Upper lobe of left lung (tissue), 6 donors: ENCODE results near the gene ALDH16A1. TPM values are rescaled to one million over a fixed set of nuclear protein-coding genes. Genes with fewer than 3 reads are reported as not detected.
"Not testable (repeated sequence)": the region's sequence is repeated elsewhere in the genome, so short reads cannot be mapped to it uniquely, and the experiment has no call there.

ENCODE experiments used
- ATAC-seq, 2 donors: fragments of 200-7000 bp; cut with Tn5 transposase; one replicate each; pipeline ENCODE4 v1.9.1; 2022; ENCODE audit warnings: mild to moderate bottlenecking in 2 of 2, moderate library complexity in 2 of 2; ENCODE audit not compliant: low FRiP score in 2 of 2
- DNase-seq, 2 donors: peaks; one replicate each; pipeline ENCODE4 v3.0.0-alpha.2; 2019 to 2020
- H3K27ac ChIP-seq, 4 donors: fragments of 200-600 bp; sonication (generic); one replicate each; pipeline ENCODE4 v1.5.1; 2016 to 2019
- H3K27me3 ChIP-seq, 4 donors: fragments of 200-600 bp; sonication (generic); one replicate each; pipeline ENCODE4 v1.5.1; 2017 to 2019
- H3K36me3 ChIP-seq, 4 donors: fragments of 200-600 bp; sonication (generic); one replicate each; pipeline ENCODE4 v1.5.1; 2016 to 2019
- H3K4me1 ChIP-seq, 4 donors: fragments of 200-600 bp; sonication (generic); one replicate each; pipeline ENCODE4 v1.5.1; 2018 to 2019
- H3K4me3 ChIP-seq, 4 donors: fragments of 200-600 bp; sonication (generic); one replicate each; pipeline ENCODE4 v1.5.1; 2017 to 2019; ENCODE audit warnings: mild to moderate bottlenecking in 2 of 4, moderate library complexity in 1 of 4
- H3K9me3 ChIP-seq, 4 donors: fragments of 200-600 bp; sonication (generic); one replicate each; pipeline ENCODE4 v1.5.1; 2018 to 2019
- CTCF ChIP-seq, 6 experiments: fragments of 450-650 bp in 4 of 6; fragments of 200-600 bp in 2 of 6; sonication (generic) in 2 of 6; IDR thresholded peaks; one replicate each; pipeline ENCODE4 v1.5.1; 2016 to 2019; ENCODE audit warnings: antibody characterized with exemption in 6 of 6
- EP300 ChIP-seq, 4 donors: sonication (generic); formaldehyde crosslinking; IDR thresholded peaks; one replicate each; pipeline ENCODE4 v1.5.1; 2017; ENCODE audit warnings: antibody characterized with exemption in 4 of 4, control low read depth in 2 of 4
- POLR2A ChIP-seq, 4 donors: fragments of 450-650 bp; IDR thresholded peaks; one replicate each; pipeline ENCODE4 v1.5.1; 2016 to 2017; ENCODE audit warnings: antibody characterized with exemption in 4 of 4, mild to moderate bottlenecking in 2 of 4
- POLR2AphosphoS5 ChIP-seq, 2 donors: sonication (generic); formaldehyde crosslinking; IDR thresholded peaks; one replicate each; pipeline ENCODE4 v1.5.1; 2017; ENCODE audit warnings: antibody characterized with exemption in 2 of 2
- WGBS, 2 donors: methylation state at CpG; one replicate each; pipeline ENCODE4 v1.1.5; 2017 to 2018; 5-methylcytosine and 5-hydroxymethylcytosine counted together
- total RNA-seq, 6 donors: library from RNA; depleted of rRNA in 4 of 6; stranded (reverse); fragments of >200 nt in 4 of 6; gene quantifications; one replicate each; pipeline versions ENCODE4 v1.1.0 to v1.2.1, GENCODE V29; 2016 to 2021
- donor health status: DM: no; HTN: no; CAD: no; lungs with moderate emphysema.
- donor health status: DM: no; HTN: yes; CAD: no; lungs with severe emphysema.

Gene ALDH16A1
- total RNA-seq, 6 donors from 2014 or later: 26.3 to 111 (median 48.2) TPM

GRCh38 chr19:49453757-49454240 lies 774 bp downstream of the ALDH16A1 start:
- no peak for DNase-seq
- H3K4me3 ChIP-seq: peak overlapping the region; percentile 50 to 87 (median 78)
- no peaks in the 10 kb centered on the region for H3K9me3 ChIP-seq
- TF ChIP-seq CTCF (IDR thresholded peaks at IDR 0.05): peak in 1 of 6 experiments; percentile 3
- TF ChIP-seq POLR2A (IDR thresholded peaks at IDR 0.05): peak in 1 of 4 donors; percentile 27
- no peak for TF ChIP-seq EP300 (IDR thresholded peaks at IDR 0.05)
- H3K27me3 ChIP-seq: no peaks in the 10 kb centered on the region
- peak overlapping the region; percentile 95 to 99 (median 96) for H3K27ac ChIP-seq
- peaks cover 0 to 13% (median 3%) of the 10 kb centered on the region in 4 donors for H3K36me3 ChIP-seq
- ATAC-seq: no peak
- peaks cover 10 to 45% (median 32%) of the 10 kb centered on the region in 4 donors for H3K4me1 ChIP-seq
- 36 to 42% methylated on average over 10 of the region's 10 CpGs for WGBS, 2 donors

GRCh38 chr19:49455773-49456172 lies 2.7 kb downstream of the ALDH16A1 start:
- Histone ChIP-seq H3K27ac (peak overlapping the region in 3 of 4 donors; percentile 49 to 60 (median 53)), H3K36me3 (peaks cover 0 to 16% (median 10%) of the 10 kb centered on the region in 4 donors), H3K4me3 (no peak overlapping the region), H3K27me3 (no peaks in the 10 kb centered on the region), H3K9me3 (no peaks in the 10 kb centered on the region), H3K4me1 (peaks cover 10 to 36% (median 27%) of the 10 kb centered on the region in 4 donors)
- 74 to 78% methylated on average over 5 of the region's 5 CpGs for WGBS, 2 donors
- ATAC-seq (no peak), DNase-seq (no peak)
- TF ChIP-seq POLR2A (IDR thresholded peaks at IDR 0.05) (no peak), CTCF (IDR thresholded peaks at IDR 0.05) (no peak), POLR2AphosphoS5 (IDR thresholded peaks at IDR 0.05) (no peak), EP300 (IDR thresholded peaks at IDR 0.05) (no peak)

GRCh38 chr19:49456326-49456725 lies 3.3 kb downstream of the ALDH16A1 start:
- H3K27ac ChIP-seq: peak overlapping the region; percentile 35 to 76 (median 64)

GRCh38 chr19:49458567-49458903 lies 5.5 kb downstream of the ALDH16A1 start:
- TF ChIP-seq POLR2A (IDR thresholded peaks at IDR 0.05) (no peak), EP300 (IDR thresholded peaks at IDR 0.05) (no peak), POLR2AphosphoS5 (IDR thresholded peaks at IDR 0.05) (no peak), CTCF (IDR thresholded peaks at IDR 0.05) (no peak)
- H3K4me3 ChIP-seq: no peak overlapping the region
- no peak for DNase-seq
- peaks cover 0 to 29% (median 17%) of the 10 kb centered on the region in 4 donors for H3K36me3 ChIP-seq
- H3K4me1 ChIP-seq: peaks cover 10 to 21% (median 19%) of the 10 kb centered on the region in 4 donors
- no peak for ATAC-seq
- peak overlapping the region; percentile 53 to 76 (median 62) for H3K27ac ChIP-seq
- H3K27me3 ChIP-seq: no peaks in the 10 kb centered on the region
- WGBS, 2 donors: 83 to 91% methylated on average over 4 to 5 of the region's 5 CpGs
- H3K9me3 ChIP-seq: no peaks in the 10 kb centered on the region

More at GRCh38 chr19:49456326-49456725, 3.3 kb downstream of the ALDH16A1 start:
- H3K9me3 ChIP-seq: no peaks in the 10 kb centered on the region
- no peak for TF ChIP-seq POLR2A (IDR thresholded peaks at IDR 0.05)
- no peak for TF ChIP-seq POLR2AphosphoS5 (IDR thresholded peaks at IDR 0.05)
- no peak for TF ChIP-seq EP300 (IDR thresholded peaks at IDR 0.05)
- no peak for TF ChIP-seq CTCF (IDR thresholded peaks at IDR 0.05)
- DNase-seq (no peak), ATAC-seq (no peak)
- 82 to 90% methylated on average over 5 of the region's 5 CpGs for WGBS, 2 donors
- no peak overlapping the region for H3K4me3 ChIP-seq
- H3K27me3 ChIP-seq: no peaks in the 10 kb centered on the region
- peaks cover 0 to 19% (median 10%) of the 10 kb centered on the region in 4 donors for H3K36me3 ChIP-seq
- H3K4me1 ChIP-seq: peaks cover 10 to 31% (median 26%) of the 10 kb centered on the region in 4 donors

- Histone ChIP-seq H3K4me1 (peaks cover 2 to 14% (median 12%) of the 10 kb centered on the region in 4 donors), H3K27ac (no peak overlapping the region), H3K27me3 (no peaks in the 10 kb centered on the region), H3K4me3 (no peak overlapping the region), H3K9me3 (no peaks in the 10 kb centered on the region), H3K36me3 (peaks cover 0 to 38% (median 23%) of the 10 kb centered on the region in 4 donors)
- DNase-seq: no peak
- 94 to 96% methylated on average over 10 to 11 of the region's 12 CpGs for WGBS, 2 donors
- TF ChIP-seq EP300 (IDR thresholded peaks at IDR 0.05): no peak
- TF ChIP-seq CTCF (IDR thresholded peaks at IDR 0.05): no peak
- no peak for TF ChIP-seq POLR2A (IDR thresholded peaks at IDR 0.05)
- no peak for TF ChIP-seq POLR2AphosphoS5 (IDR thresholded peaks at IDR 0.05)
- no peak for ATAC-seq
These were observed 6.4 kb downstream of the ALDH16A1 start for GRCh38 chr19:49459388-49459787.

- H3K4me1 ChIP-seq, H3K9me3 ChIP-seq, H3K27ac ChIP-seq, DNase-seq, H3K27me3 ChIP-seq, H3K4me3 ChIP-seq, ATAC-seq: not testable (repeated sequence)
- no CpG with 5 or more reads among the region's 1 CpG for WGBS, 2 donors
- peaks cover 0 to 55% (median 35%) of the 10 kb centered on the region in 4 donors for H3K36me3 ChIP-seq
These were observed 8.1 kb downstream of the ALDH16A1 start for GRCh38 chr19:49461130-49461529.
